PC-3 (cell line): ENCODE results near the gene GDF11. TPM values are rescaled to one million over a fixed set of nuclear protein-coding genes. Genes with fewer than 3 reads are reported as not detected.

Source experiments
- ATAC-seq: fragments of 200-7000 bp; cut with Tn5 transposase; 2 replicates; pipeline ENCODE4 v1.9.1; 2020; ENCODE audit warnings: mild to moderate bottlenecking, moderate library complexity
- BruUV-seq: library from RNA; stranded (reverse); fragments of 400-500 nt; replicated peaks from 2 replicates; lab custom pipeline; 2021; lab: Mats Ljungman, UMichigan
- CTCF ChIA-PET: fragments of 300-600 bp; sonication (Branson Sonifier 250); formaldehyde crosslinking; loops from one replicate; lab custom pipeline; 2022; ENCODE audit warnings: antibody characterized with exemption; lab: Charles Lee
- POLR2A ChIA-PET: fragments of 300-600 bp; sonication (Branson Sonifier 250); formaldehyde crosslinking; loops from one replicate; lab custom pipeline; 2022; ENCODE audit warnings: antibody characterized with exemption; ENCODE audit not compliant: unreplicated experiment; lab: Charles Lee
- DNase-seq: peaks from one replicate; pipeline ENCODE4 v3.0.0-alpha.2; 2015
- H2AFZ ChIP-seq: fragments of 300-600 bp; sonication (generic); 2 replicates; pipeline ENCODE4 v1.6.0; 2016; ENCODE audit warnings: antibody characterized with exemption, low read length
- H3F3A ChIP-seq: fragments of 300-600 bp; sonication (generic); one replicate; pipeline ENCODE4 v1.6.0; 2017; ENCODE audit warnings: antibody characterized with exemption, low read length, control low read depth, mild to moderate bottlenecking; ENCODE audit not compliant: unreplicated experiment
- H3K27ac ChIP-seq: fragments of 300-600 bp; sonication (generic); 2 replicates; pipeline ENCODE4 v1.5.1; 2016; ENCODE audit warnings: mild to moderate bottlenecking, low read length
- H3K27me3 ChIP-seq: fragments of 300-600 bp; sonication (generic); 2 replicates; pipeline ENCODE4 v1.6.1; 2016; ENCODE audit warnings: low read length, mixed read lengths
- H3K36me3 ChIP-seq: fragments of 300-600 bp; sonication (generic); 2 replicates; pipeline ENCODE4 v1.6.1; 2016; ENCODE audit warnings: low read depth, mixed run types, low read length, mixed read lengths
- H3K4me1 ChIP-seq: fragments of 300-600 bp; sonication (generic); 2 replicates; pipeline ENCODE4 v1.5.1; 2016; ENCODE audit warnings: low read length; ENCODE audit not compliant: insufficient read depth
- H3K4me2 ChIP-seq: fragments of 300-600 bp; sonication (generic); 2 replicates; pipeline ENCODE4 v1.6.0; 2016; ENCODE audit warnings: low read length
- H3K4me3 ChIP-seq: fragments of 300-600 bp; sonication (generic); 2 replicates; pipeline ENCODE4 v1.5.1; 2016; ENCODE audit warnings: mild to moderate bottlenecking, low read length, mixed read lengths
- H3K79me2 ChIP-seq: fragments of 300-600 bp; sonication (generic); 2 replicates; pipeline ENCODE4 v1.6.1; 2017; ENCODE audit warnings: low read length, mixed read lengths
- H3K9ac ChIP-seq: fragments of 300-600 bp; sonication (generic); 2 replicates; pipeline ENCODE4 v1.6.0; 2016; ENCODE audit warnings: mild to moderate bottlenecking, low read length
- H3K9me2 ChIP-seq: fragments of 300-600 bp; sonication (generic); replicated peaks from 2 replicates; pipeline ENCODE4 v1.6.1; 2016; ENCODE audit warnings: mixed run types, low read length, mixed read lengths
- H3K9me3 ChIP-seq: fragments of 300-600 bp; sonication (generic); 2 replicates; pipeline ENCODE4 v1.6.1; 2016; ENCODE audit warnings: low read length, mixed read lengths
- H4K20me1 ChIP-seq: fragments of 300-600 bp; sonication (generic); 2 replicates; pipeline ENCODE4 v1.6.1; 2016; ENCODE audit warnings: low read length, mixed read lengths
- CTCF ChIP-seq: fragments of 300-600 bp; sonication (generic); conservative IDR thresholded peaks from 2 replicates; pipeline ENCODE4 v1.5.1; 2017; ENCODE audit warnings: antibody characterized with exemption, low read depth, mild to moderate bottlenecking, low read length
- EZH2 ChIP-seq: fragments of 300-600 bp; sonication (generic); IDR thresholded peaks from one replicate; pipeline ENCODE4 v1.6.1; 2017; ENCODE audit warnings: antibody characterized with exemption, mild to moderate bottlenecking, low read length; ENCODE audit not compliant: unreplicated experiment
- EZH2phosphoT487 ChIP-seq: fragments of 300-600 bp; sonication (generic); IDR thresholded peaks from 2 replicates; pipeline ENCODE4 v1.6.1; 2018; ENCODE audit warnings: mild to moderate bottlenecking, antibody characterized with exemption, low read length, borderline replicate concordance
- intact Hi-C: fragments of 100-400 bp; cut with micrococcal nuclease; formaldehyde crosslinking; loops from 2 replicates; pipeline ENCODE4 v1.9.0; 2023
- total RNA-seq: library from RNA; depleted of rRNA; stranded (reverse); fragments of >200 nt; gene quantifications from 2 replicates; pipeline ENCODE4 v1.2.3, GENCODE V29; 2014

GDF11 gene
- total RNA-seq, 1 experiment from 2014 or later = 7.1 TPM

GRCh38 chr12:55746913-55747231 is 4.0 kb downstream of the GDF11 start:
- no peak overlapping the region for H2AFZ ChIP-seq
- H3K9ac ChIP-seq = no peak overlapping the region
- peaks cover 13% of the 10 kb centered on the region; the same call in 1 of the 2 replicates for H3K4me1 ChIP-seq
- intact Hi-C loops = no loop called here
- H3K4me3 ChIP-seq = no peak overlapping the region
- H3K4me2 ChIP-seq = no peak overlapping the region
- no peaks in the 10 kb centered on the region for H3K27me3 ChIP-seq
- no peaks in the 10 kb centered on the region for H3K9me2 ChIP-seq
- ATAC-seq = no peak
- CTCF ChIA-PET = no interaction called here
- TF ChIP-seq EZH2 = no peak
- no peak for TF ChIP-seq CTCF
- no peak for TF ChIP-seq EZH2phosphoT487
- H3F3A ChIP-seq = no peaks in the 10 kb centered on the region
- peaks cover 8% of the 10 kb centered on the region; the same call in 1 of the 2 replicates for H3K36me3 ChIP-seq
- no peak for DNase-seq
- H4K20me1 ChIP-seq = no peaks in the 10 kb centered on the region
- no TSS peak for BruUV-seq
- no peak overlapping the region for H3K27ac ChIP-seq
- H3K9me3 ChIP-seq = no peaks in the 10 kb centered on the region
- POLR2A ChIA-PET = no interaction called here
- H3K79me2 ChIP-seq = no peaks in the 10 kb centered on the region

- Histone ChIP-seq H2AFZ (no peak overlapping the region), H3K9me2 (no peaks in the 10 kb centered on the region), H3K4me1 (peaks cover 10% of the 10 kb centered on the region; the same call in 1 of the 2 replicates), H3F3A (no peaks in the 10 kb centered on the region), H3K36me3 (peaks cover 19% of the 10 kb centered on the region; the same call in 1 of the 2 replicates), H3K79me2 (no peaks in the 10 kb centered on the region), H4K20me1 (no peaks in the 10 kb centered on the region), H3K4me3 (no peak overlapping the region), H3K9me3 (no peaks in the 10 kb centered on the region), H3K4me2 (no peak overlapping the region), H3K27ac (no peak overlapping the region), H3K9ac (no peak overlapping the region), H3K27me3 (no peaks in the 10 kb centered on the region)
- ChIA-PET CTCF (no interaction called here), POLR2A (no interaction called here)
- DNase-seq (no peak), ATAC-seq (no peak)
- intact Hi-C loops = no loop called here
- BruUV-seq = no TSS peak
- TF ChIP-seq EZH2phosphoT487 (no peak), EZH2 (no peak), CTCF (no peak)
These were observed 5.5 kb downstream of the GDF11 start for GRCh38 chr12:55748230-55748993.

- POLR2A ChIA-PET = no interaction called here
- no peaks in the 10 kb centered on the region for H3F3A ChIP-seq
- H4K20me1 ChIP-seq = no peaks in the 10 kb centered on the region
- ATAC-seq = no peak
- no peak overlapping the region for H3K9ac ChIP-seq
- no peak overlapping the region for H3K4me3 ChIP-seq
- peaks cover 64% of the 10 kb centered on the region for H3K36me3 ChIP-seq
- no peaks in the 10 kb centered on the region for H3K9me3 ChIP-seq
- H3K79me2 ChIP-seq = no peaks in the 10 kb centered on the region
- intact Hi-C loops = no loop called here
- H2AFZ ChIP-seq = no peak overlapping the region
- no peak overlapping the region for H3K4me2 ChIP-seq
- DNase-seq = no peak
- CTCF ChIA-PET = no interaction called here
- BruUV-seq = no TSS peak
- no peak for TF ChIP-seq EZH2
- no peak for TF ChIP-seq EZH2phosphoT487
- TF ChIP-seq CTCF = no peak
- H3K27me3 ChIP-seq = no peaks in the 10 kb centered on the region
- H3K9me2 ChIP-seq = no peaks in the 10 kb centered on the region
- no peaks in the 10 kb centered on the region for H3K4me1 ChIP-seq
- H3K27ac ChIP-seq = no peak overlapping the region
These were observed 12.3 kb downstream of the GDF11 start for GRCh38 chr12:55755246-55755645.
